ENCODE measurements around the gene NR1H2.
"Not testable (repeated sequence)": the region's sequence is repeated elsewhere in the genome, so short reads cannot be mapped to it uniquely, and the experiment has no call there.

DNA sequence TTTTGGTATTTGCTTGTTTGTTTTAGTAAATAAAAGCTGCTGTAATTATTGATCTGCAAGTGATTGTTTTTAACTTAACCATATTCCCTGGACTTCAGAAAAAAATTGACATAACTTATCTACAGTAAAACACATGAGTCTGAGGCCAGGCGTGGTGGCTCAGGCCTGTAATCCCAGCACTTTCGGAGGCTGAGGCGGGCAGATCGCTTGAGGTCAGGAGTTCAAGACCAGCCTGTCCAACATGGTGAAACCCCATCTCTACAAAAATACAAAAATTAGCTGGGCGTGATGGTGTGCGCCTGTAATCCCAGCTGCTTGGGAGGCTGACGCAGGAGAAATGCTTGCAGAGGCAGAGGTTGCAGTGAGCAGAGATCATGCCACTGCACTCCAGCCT lies 22.8 kb upstream of the NR1H2 start:
- TF ChIP-seq, protein P1, sequence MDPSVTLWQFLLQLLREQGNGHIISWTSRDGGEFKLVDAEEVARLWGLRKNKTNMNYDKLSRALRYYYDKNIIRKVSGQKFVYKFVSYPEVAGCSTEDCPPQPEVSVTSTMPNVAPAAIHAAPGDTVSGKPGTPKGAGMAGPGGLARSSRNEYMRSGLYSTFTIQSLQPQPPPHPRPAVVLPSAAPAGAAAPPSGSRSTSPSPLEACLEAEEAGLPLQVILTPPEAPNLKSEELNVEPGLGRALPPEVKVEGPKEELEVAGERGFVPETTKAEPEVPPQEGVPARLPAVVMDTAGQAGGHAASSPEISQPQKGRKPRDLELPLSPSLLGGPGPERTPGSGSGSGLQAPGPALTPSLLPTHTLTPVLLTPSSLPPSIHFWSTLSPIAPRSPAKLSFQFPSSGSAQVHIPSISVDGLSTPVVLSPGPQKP (IDR thresholded peaks at IDR 0.05; ENCODE audit: low read depth, low read length): not testable (repeated sequence)
- TF ChIP-seq ESRRA (IDR thresholded peaks at IDR 0.05; ENCODE audit: low read length); YY1 (IDR thresholded peaks at IDR 0.05; ENCODE audit: low read depth, low read length); POLR2A (IDR thresholded peaks at IDR 0.05; ENCODE audit: low read depth, low read length); POLR2AphosphoS5 (IDR thresholded peaks at IDR 0.05; ENCODE audit: low read length); CBX5 (IDR thresholded peaks at IDR 0.05; ENCODE audit: low read depth); SPI1 (IDR thresholded peaks at IDR 0.05; ENCODE audit: borderline replicate concordance, insufficient read depth, low read depth, low read length); CREB1 (IDR thresholded peaks at IDR 0.05; ENCODE audit: low read depth); ZNF274 (IDR thresholded peaks at IDR 0.05; ENCODE audit: insufficient read depth, insufficient read length): not testable (repeated sequence)
- TF ChIP-seq, protein P2, sequence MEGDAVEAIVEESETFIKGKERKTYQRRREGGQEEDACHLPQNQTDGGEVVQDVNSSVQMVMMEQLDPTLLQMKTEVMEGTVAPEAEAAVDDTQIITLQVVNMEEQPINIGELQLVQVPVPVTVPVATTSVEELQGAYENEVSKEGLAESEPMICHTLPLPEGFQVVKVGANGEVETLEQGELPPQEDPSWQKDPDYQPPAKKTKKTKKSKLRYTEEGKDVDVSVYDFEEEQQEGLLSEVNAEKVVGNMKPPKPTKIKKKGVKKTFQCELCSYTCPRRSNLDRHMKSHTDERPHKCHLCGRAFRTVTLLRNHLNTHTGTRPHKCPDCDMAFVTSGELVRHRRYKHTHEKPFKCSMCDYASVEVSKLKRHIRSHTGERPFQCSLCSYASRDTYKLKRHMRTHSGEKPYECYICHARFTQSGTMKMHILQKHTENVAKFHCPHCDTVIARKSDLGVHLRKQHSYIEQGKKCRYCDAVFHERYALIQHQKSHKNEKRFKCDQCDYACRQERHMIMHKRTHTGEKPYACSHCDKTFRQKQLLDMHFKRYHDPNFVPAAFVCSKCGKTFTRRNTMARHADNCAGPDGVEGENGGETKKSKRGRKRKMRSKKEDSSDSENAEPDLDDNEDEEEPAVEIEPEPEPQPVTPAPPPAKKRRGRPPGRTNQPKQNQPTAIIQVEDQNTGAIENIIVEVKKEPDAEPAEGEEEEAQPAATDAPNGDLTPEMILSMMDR (IDR thresholded peaks at IDR 0.05 in 2 of 3, conservative IDR thresholded peaks at IDR 0.05 in 1 of 3; ENCODE audit: control insufficient read depth in 2 of 3, extremely low read depth in 1 of 3, insufficient read depth in 1 of 3, low read depth in 3 of 3, low read length in 3 of 3): not testable (repeated sequence)
- TF ChIP-seq, protein P3, sequence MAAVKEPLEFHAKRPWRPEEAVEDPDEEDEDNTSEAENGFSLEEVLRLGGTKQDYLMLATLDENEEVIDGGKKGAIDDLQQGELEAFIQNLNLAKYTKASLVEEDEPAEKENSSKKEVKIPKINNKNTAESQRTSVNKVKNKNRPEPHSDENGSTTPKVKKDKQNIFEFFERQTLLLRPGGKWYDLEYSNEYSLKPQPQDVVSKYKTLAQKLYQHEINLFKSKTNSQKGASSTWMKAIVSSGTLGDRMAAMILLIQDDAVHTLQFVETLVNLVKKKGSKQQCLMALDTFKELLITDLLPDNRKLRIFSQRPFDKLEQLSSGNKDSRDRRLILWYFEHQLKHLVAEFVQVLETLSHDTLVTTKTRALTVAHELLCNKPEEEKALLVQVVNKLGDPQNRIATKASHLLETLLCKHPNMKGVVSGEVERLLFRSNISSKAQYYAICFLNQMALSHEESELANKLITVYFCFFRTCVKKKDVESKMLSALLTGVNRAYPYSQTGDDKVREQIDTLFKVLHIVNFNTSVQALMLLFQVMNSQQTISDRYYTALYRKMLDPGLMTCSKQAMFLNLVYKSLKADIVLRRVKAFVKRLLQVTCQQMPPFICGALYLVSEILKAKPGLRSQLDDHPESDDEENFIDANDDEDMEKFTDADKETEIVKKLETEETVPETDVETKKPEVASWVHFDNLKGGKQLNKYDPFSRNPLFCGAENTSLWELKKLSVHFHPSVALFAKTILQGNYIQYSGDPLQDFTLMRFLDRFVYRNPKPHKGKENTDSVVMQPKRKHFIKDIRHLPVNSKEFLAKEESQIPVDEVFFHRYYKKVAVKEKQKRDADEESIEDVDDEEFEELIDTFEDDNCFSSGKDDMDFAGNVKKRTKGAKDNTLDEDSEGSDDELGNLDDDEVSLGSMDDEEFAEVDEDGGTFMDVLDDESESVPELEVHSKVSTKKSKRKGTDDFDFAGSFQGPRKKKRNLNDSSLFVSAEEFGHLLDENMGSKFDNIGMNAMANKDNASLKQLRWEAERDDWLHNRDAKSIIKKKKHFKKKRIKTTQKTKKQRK (IDR thresholded peaks at IDR 0.05; ENCODE audit: low read depth, low read length): not testable (repeated sequence)

Data from GM12878 (cell line).